Measurements from ENCODE around the gene IL10RA.

IL10RA gene

GRCh38 chr11:117966908-117967307 is 19.3 kb upstream of the IL10RA start:
- Histone ChIP-seq H3K23ac (ENCODE audit: low read length in 2 of 2) (no peak overlapping the region), H3K18ac (ENCODE audit: low read depth in 1 of 2, low read length in 2 of 2) (no peak overlapping the region), H4K91ac (ENCODE audit: low read length) (no peak overlapping the region), H3K4me1 (ENCODE audit: control insufficient read depth, insufficient read depth, low read depth, low read length) (peaks cover 2% of the 10 kb centered on the region), H3K27me3 (ENCODE audit: control insufficient read depth in 1 of 2, insufficient read depth in 1 of 2, low read length in 2 of 2) (peaks cover 0 to 44% of the 10 kb centered on the region in 2 experiments), H3K9me3 (ENCODE audit: control insufficient read depth, low read length) (no peaks in the 10 kb centered on the region), H3K27ac (ENCODE audit: low read length, poor library complexity, severe bottlenecking) (no peak overlapping the region), H2BK5ac (ENCODE audit: low read depth, low read length, poor library complexity, severe bottlenecking) (no peak overlapping the region), H2BK15ac (ENCODE audit: low read depth, poor library complexity, severe bottlenecking) (no peak overlapping the region), H2AFZ (ENCODE audit: low read depth, low read length) (no peak overlapping the region), H3K36me3 (ENCODE audit: control insufficient read depth in 1 of 2, insufficient read depth in 2 of 2, low read depth in 1 of 2, low read length in 2 of 2) (no peaks in the 10 kb centered on the region), H3K4ac (ENCODE audit: low read depth in 1 of 2, low read length in 2 of 2) (no peak overlapping the region), H4K8ac (ENCODE audit: low read length) (no peak overlapping the region), H2BK120ac (ENCODE audit: low read depth, low read length) (no peak overlapping the region), H3K79me1 (replicated peaks; ENCODE audit: low read length, poor library complexity, severe bottlenecking) (no peaks in the 10 kb centered on the region), H3K4me2 (ENCODE audit: low read length, poor library complexity, severe bottlenecking) (no peak overlapping the region), H3K9ac (ENCODE audit: low read length) (no peak overlapping the region), H2AK5ac (ENCODE audit: low read length, severe bottlenecking) (no peak overlapping the region), H3K4me3 (ENCODE audit: insufficient read depth in 1 of 2, low read depth in 1 of 2, low read length in 2 of 2) (no peak overlapping the region), H2BK12ac (ENCODE audit: low read length in 2 of 2) (no peak overlapping the region), H3K14ac (ENCODE audit: low read length in 2 of 2) (no peak overlapping the region)
- DNase-seq = no peak
- 92% methylated on average over 4 of the region's 8 CpGs for WGBS

- Histone ChIP-seq H2AFZ (ENCODE audit: low read depth, low read length) (no peak overlapping the region), H3K9ac (ENCODE audit: low read length) (no peak overlapping the region), H2BK5ac (ENCODE audit: low read depth, low read length, poor library complexity, severe bottlenecking) (no peak overlapping the region), H3K18ac (ENCODE audit: low read depth in 1 of 2, low read length in 2 of 2) (no peak overlapping the region), H3K4me2 (ENCODE audit: low read length, poor library complexity, severe bottlenecking) (no peak overlapping the region), H3K79me1 (replicated peaks; ENCODE audit: low read length, poor library complexity, severe bottlenecking) (no peaks in the 10 kb centered on the region), H4K8ac (ENCODE audit: low read length) (no peak overlapping the region), H3K4ac (ENCODE audit: low read depth in 1 of 2, low read length in 2 of 2) (no peak overlapping the region), H3K27ac (ENCODE audit: low read length, poor library complexity, severe bottlenecking) (no peak overlapping the region), H3K4me3 (ENCODE audit: insufficient read depth in 1 of 2, low read depth in 1 of 2, low read length in 2 of 2) (no peak overlapping the region), H3K14ac (ENCODE audit: low read length in 2 of 2) (no peak overlapping the region), H3K4me1 (ENCODE audit: control insufficient read depth, insufficient read depth, low read depth, low read length) (peaks cover 10% of the 10 kb centered on the region), H2BK12ac (ENCODE audit: low read length in 2 of 2) (no peak overlapping the region), H3K27me3 (ENCODE audit: control insufficient read depth in 1 of 2, insufficient read depth in 1 of 2, low read length in 2 of 2) (peaks cover 0 to 49% of the 10 kb centered on the region in 2 experiments), H3K23ac (ENCODE audit: low read length in 2 of 2) (no peak overlapping the region), H2BK120ac (ENCODE audit: low read depth, low read length) (no peak overlapping the region), H2BK15ac (ENCODE audit: low read depth, poor library complexity, severe bottlenecking) (no peak overlapping the region), H2AK5ac (ENCODE audit: low read length, severe bottlenecking) (no peak overlapping the region), H4K91ac (ENCODE audit: low read length) (no peak overlapping the region), H3K9me3 (ENCODE audit: control insufficient read depth, low read length) (no peaks in the 10 kb centered on the region), H3K36me3 (ENCODE audit: control insufficient read depth in 1 of 2, insufficient read depth in 2 of 2, low read depth in 1 of 2, low read length in 2 of 2) (no peaks in the 10 kb centered on the region)
- 95% methylated on average over 3 of the region's 5 CpGs for WGBS
- DNase-seq = no peak
Observed at GRCh38 chr11:117969160-117969991, 16.8 kb upstream of the IL10RA start.

GRCh38 chr11:117970400-117971024 is 15.7 kb upstream of the IL10RA start:
- Histone ChIP-seq H3K9ac (ENCODE audit: low read length) (no peak overlapping the region), H3K4me3 (ENCODE audit: insufficient read depth in 1 of 2, low read depth in 1 of 2, low read length in 2 of 2) (no peak overlapping the region), H4K91ac (ENCODE audit: low read length) (no peak overlapping the region), H2BK12ac (ENCODE audit: low read length in 2 of 2) (no peak overlapping the region), H3K14ac (ENCODE audit: low read length in 2 of 2) (no peak overlapping the region), H3K9me3 (ENCODE audit: control insufficient read depth, low read length) (no peaks in the 10 kb centered on the region), H3K4me1 (ENCODE audit: control insufficient read depth, insufficient read depth, low read depth, low read length) (peaks cover 10% of the 10 kb centered on the region), H2BK15ac (ENCODE audit: low read depth, poor library complexity, severe bottlenecking) (no peak overlapping the region), H2AFZ (ENCODE audit: low read depth, low read length) (no peak overlapping the region), H3K27ac (ENCODE audit: low read length, poor library complexity, severe bottlenecking) (no peak overlapping the region), H3K4ac (ENCODE audit: low read depth in 1 of 2, low read length in 2 of 2) (no peak overlapping the region), H2AK5ac (ENCODE audit: low read length, severe bottlenecking) (no peak overlapping the region), H2BK120ac (ENCODE audit: low read depth, low read length) (no peak overlapping the region), H3K23ac (ENCODE audit: low read length in 2 of 2) (no peak overlapping the region), H3K4me2 (ENCODE audit: low read length, poor library complexity, severe bottlenecking) (no peak overlapping the region), H4K8ac (ENCODE audit: low read length) (no peak overlapping the region), H3K18ac (ENCODE audit: low read depth in 1 of 2, low read length in 2 of 2) (no peak overlapping the region), H2BK5ac (ENCODE audit: low read depth, low read length, poor library complexity, severe bottlenecking) (no peak overlapping the region), H3K79me1 (replicated peaks; ENCODE audit: low read length, poor library complexity, severe bottlenecking) (no peaks in the 10 kb centered on the region), H3K27me3 (ENCODE audit: control insufficient read depth in 1 of 2, insufficient read depth in 1 of 2, low read length in 2 of 2) (peaks cover 0 to 51% of the 10 kb centered on the region in 2 experiments), H3K36me3 (ENCODE audit: control insufficient read depth in 1 of 2, insufficient read depth in 2 of 2, low read depth in 1 of 2, low read length in 2 of 2) (no peaks in the 10 kb centered on the region)
- 81% methylated on average over 4 of the region's 4 CpGs for WGBS
- DNase-seq = peak; percentile 11

GRCh38 chr11:117972044-117972443 is 14.2 kb upstream of the IL10RA start:
- H3K4me3 ChIP-seq (ENCODE audit: insufficient read depth in 1 of 2, low read depth in 1 of 2, low read length in 2 of 2) = no peak overlapping the region
- no peaks in the 10 kb centered on the region for H3K36me3 ChIP-seq (ENCODE audit: control insufficient read depth in 1 of 2, insufficient read depth in 2 of 2, low read depth in 1 of 2, low read length in 2 of 2)
- H4K8ac ChIP-seq (ENCODE audit: low read length) = no peak overlapping the region
- H2BK5ac ChIP-seq (ENCODE audit: low read depth, low read length, poor library complexity, severe bottlenecking) = no peak overlapping the region
- WGBS = 91% methylated on average over 10 of the region's 10 CpGs
- no peak overlapping the region for H3K4me2 ChIP-seq (ENCODE audit: low read length, poor library complexity, severe bottlenecking)
- no peak overlapping the region for H3K9ac ChIP-seq (ENCODE audit: low read length)
- H3K27ac ChIP-seq (ENCODE audit: low read length, poor library complexity, severe bottlenecking) = no peak overlapping the region
- H4K91ac ChIP-seq (ENCODE audit: low read length) = no peak overlapping the region
- H3K4me1 ChIP-seq (ENCODE audit: control insufficient read depth, insufficient read depth, low read depth, low read length) = peaks cover 10% of the 10 kb centered on the region
- no peak overlapping the region for H2AK5ac ChIP-seq (ENCODE audit: low read length, severe bottlenecking)
- H2AFZ ChIP-seq (ENCODE audit: low read depth, low read length) = no peak overlapping the region
- no peak overlapping the region for H2BK120ac ChIP-seq (ENCODE audit: low read depth, low read length)
- DNase-seq = no peak
- no peak overlapping the region for H3K4ac ChIP-seq (ENCODE audit: low read depth in 1 of 2, low read length in 2 of 2)
- H3K27me3 ChIP-seq (ENCODE audit: control insufficient read depth in 1 of 2, insufficient read depth in 1 of 2, low read length in 2 of 2) = peaks cover 0 to 59% of the 10 kb centered on the region in 2 experiments
- H3K18ac ChIP-seq (ENCODE audit: low read depth in 1 of 2, low read length in 2 of 2) = no peak overlapping the region
- no peak overlapping the region for H3K14ac ChIP-seq (ENCODE audit: low read length in 2 of 2)
- H2BK12ac ChIP-seq (ENCODE audit: low read length in 2 of 2) = no peak overlapping the region
- no peaks in the 10 kb centered on the region for H3K9me3 ChIP-seq (ENCODE audit: control insufficient read depth, low read length)
- no peaks in the 10 kb centered on the region for H3K79me1 ChIP-seq (replicated peaks; ENCODE audit: low read length, poor library complexity, severe bottlenecking)
- no peak overlapping the region for H3K23ac ChIP-seq (ENCODE audit: low read length in 2 of 2)
- no peak overlapping the region for H2BK15ac ChIP-seq (ENCODE audit: low read depth, poor library complexity, severe bottlenecking)

Measured in mesenchymal stem cell (in vitro differentiated cells and primary cell).